PFSK-1 (cell line): ENCODE measurements around the gene TRPV4.

Experiments
- POLR2AphosphoS5 ChIP-seq: IDR thresholded peaks from 2 replicates; pipeline ENCODE4 v1.6.1; 2012; ENCODE audit warnings: low read depth, mild to moderate bottlenecking, control low read depth, low read length, moderate library complexity
- REST ChIP-seq, 2 experiments: IDR thresholded peaks; 2 replicates each; pipeline versions ENCODE4 v1.6.1 to v1.8.0; 2011 to 2012; ENCODE audit warnings: low read depth in 2 of 2, low read length in 2 of 2, control low read depth in 1 of 2, inconsistent platforms in 1 of 2, mild to moderate bottlenecking in 1 of 2, moderate library complexity in 1 of 2; ENCODE audit not compliant: insufficient read depth in 1 of 2
- SIN3A ChIP-seq: IDR thresholded peaks from 2 replicates; pipeline ENCODE4 v1.6.1; 2012; ENCODE audit warnings: mild to moderate bottlenecking, low read length, moderate library complexity, borderline replicate concordance; ENCODE audit not compliant: insufficient read depth
- TAF1 ChIP-seq: IDR thresholded peaks from 2 replicates; pipeline ENCODE4 v1.6.1; 2012; ENCODE audit warnings: low read length, control low read depth, borderline replicate concordance; ENCODE audit not compliant: insufficient read depth

GRCh38 chr12:109798691-109799090, 34.5 kb downstream of the TRPV4 start:
- TF ChIP-seq POLR2AphosphoS5 (no peak), TAF1 (no peak), REST (IDR thresholded peaks at IDR 0.05; ENCODE audit: insufficient read depth in 1 of 2, low read depth in 2 of 2, low read length in 2 of 2) (no peak), SIN3A (no peak)
